IPS-NIHi7 (cell line): ENCODE measurements around the gene ACO2.
"Not testable (repeated sequence)": the region's sequence is repeated elsewhere in the genome, so short reads cannot be mapped to it uniquely, and the experiment has no call there.

ENCODE experiments used
- DNase-seq: peaks from one replicate; pipeline ENCODE4 v3.0.0; 2012; ENCODE audit warnings: mixed read lengths; ENCODE audit errors: extremely low spot score

ACO2 gene

DNA sequence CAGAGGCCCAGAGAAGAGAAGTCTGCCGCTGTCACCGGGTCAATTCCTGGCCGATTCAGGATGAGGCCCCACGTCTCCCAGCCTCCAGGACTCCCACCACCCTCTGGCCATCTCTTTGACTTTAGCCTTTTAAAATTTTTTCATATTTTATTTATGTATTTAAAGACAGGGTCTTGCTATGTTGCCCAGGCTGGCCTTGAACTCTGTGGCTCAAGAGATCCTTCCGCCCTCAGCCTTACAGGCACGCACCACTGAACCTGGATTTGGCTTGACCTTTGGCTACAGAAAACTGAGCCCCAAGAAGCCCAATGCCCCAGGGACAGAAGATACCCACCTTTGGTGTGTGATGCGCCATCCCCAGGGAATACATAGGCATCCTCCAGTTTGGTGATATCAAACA is 71.4 kb downstream of the ACO2 start:
- no peak for DNase-seq

DNA sequence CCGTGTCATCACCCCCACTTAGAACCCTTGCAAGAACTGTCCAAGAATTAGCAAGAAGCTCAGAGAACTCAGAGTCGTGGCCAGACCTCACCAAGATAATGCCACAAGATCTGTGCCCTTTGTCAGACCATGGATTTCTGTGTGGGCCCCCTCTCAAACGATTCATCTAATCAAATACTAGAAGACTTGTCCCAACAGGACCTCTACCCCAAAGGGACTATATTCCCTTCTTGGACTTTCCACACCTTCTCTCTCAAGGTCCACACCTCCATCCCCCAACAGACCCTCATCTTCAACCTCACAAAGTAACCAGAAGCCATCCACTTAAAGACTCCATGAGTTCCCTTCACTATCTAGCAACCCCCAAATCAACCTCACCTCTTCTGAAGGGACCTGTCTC is 72.6 kb downstream of the ACO2 start:
- DNase-seq, result no peak

DNA sequence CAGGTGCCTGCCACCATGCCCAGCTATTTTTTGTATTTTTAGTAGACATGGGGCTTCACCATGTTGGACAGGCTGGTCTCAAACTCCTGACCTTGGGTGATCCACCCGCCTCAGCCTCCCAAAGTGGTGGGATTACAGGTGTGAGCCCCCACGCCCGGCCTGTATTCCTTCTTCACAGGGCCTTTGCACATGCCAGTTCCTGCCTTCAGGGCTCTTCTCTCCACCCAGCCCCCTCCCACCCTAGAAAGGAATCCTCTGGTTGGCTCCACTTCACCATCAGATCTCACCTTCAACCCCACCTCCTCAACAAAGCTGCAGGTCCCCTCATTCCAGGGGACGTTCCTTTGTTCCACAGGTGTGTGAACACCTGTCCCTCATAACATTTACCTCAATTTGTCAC is 73.3 kb downstream of the ACO2 start:
- DNase-seq, result no peak

DNA sequence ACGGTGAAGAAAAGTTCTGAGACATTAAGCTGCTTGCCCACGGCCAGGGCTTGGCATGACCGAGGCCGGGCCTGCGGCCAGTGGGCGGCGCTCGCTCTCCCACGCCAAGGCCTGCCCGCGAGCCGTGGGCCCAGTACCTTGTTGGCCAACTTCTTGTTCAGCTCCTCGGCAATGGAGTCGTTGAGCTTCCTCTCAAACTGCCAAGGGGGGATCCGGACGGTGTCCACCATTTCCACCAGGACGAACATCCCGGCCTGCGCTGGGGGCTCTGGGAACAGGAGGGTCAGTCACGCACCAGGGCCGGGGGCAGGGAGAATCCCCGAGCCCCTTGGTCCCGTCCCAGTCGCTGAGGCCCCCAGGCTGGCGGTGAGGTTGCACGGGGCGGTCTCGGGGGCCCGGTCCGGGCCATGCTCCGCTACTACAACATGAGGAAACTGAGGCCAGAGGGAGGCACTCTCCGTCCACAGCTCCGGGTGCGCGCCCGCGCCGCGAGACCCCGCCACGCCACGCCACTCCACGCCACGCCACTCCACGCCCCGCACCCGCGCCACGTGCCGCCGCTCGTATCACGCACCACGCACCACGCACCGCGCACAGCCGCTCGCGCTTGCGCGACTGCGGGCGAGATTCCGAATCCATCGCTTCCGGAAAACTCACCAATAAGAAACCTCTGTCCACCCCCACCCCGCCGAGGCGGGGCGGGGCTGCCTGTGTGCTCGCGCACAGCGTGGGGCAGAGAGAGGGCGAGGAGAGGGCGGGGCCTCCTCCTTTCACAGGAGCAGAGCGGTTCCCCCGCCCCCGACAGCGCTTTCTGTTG is 75.1 kb downstream of the ACO2 start, which contains the start of gene POLR3H:
POLR3H (minus strand) TSS at position 617 of the 817 bp plus-strand sequence; CDS start at position 248, 369 bp downstream.
- peak; percentile 99 for DNase-seq

DNA sequence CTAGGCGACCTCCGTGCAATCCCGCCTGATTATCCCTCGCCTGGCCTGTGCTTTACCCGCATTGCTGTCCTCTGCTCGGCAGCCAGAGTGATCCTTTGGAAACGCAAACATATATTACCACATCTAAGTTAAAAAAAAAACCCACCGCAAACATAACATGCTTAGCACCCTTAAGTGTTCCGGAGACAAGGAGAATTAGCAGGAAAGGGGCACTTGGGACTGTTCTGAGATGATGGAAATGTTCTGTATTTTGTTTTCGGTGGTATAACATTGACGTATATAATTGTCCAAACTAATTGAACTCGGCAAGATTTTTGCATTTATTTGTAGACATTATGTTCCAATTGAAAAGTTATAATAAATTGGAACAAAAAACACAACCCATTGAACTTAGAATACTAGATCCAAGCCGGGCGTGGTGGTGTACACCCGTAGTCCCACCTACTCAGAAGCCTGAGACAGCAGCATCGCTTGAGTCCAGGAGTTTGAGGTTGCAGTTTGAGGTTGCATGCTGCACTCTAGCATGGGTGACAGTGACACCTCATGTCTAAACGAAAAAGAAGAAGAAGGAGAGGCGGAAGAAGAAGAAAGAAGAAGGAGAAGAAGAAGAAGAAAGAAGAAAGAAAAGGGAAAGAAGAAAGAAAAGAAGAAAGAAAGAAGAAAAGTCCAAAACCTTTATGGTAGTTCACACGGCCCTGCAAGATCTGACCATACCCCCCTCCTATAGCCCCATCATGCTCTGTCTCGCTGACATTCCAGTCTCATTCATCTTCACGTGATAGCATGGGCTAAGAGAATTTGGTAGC is 76.0 kb downstream of the ACO2 start:
- DNase-seq, result no peak

DNA sequence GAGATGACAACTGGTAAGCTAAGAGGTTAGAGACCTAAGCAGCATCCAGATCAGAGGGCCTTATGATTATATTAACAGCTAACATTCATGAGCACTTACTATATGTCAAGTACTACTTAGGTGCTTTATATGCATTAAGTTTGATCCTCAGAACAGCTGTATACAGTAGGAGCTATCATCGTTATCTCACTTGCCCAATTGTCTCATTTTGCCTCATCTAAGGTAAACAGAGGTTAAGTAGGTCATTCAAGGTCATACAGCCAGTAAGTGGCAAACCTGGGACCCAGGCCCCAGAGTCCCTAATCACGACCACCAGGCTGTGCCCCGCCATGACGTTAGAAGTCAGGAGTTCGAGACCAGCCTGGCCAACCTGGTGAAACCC is 79.9 kb downstream of the ACO2 start:
- no peak for DNase-seq

DNA sequence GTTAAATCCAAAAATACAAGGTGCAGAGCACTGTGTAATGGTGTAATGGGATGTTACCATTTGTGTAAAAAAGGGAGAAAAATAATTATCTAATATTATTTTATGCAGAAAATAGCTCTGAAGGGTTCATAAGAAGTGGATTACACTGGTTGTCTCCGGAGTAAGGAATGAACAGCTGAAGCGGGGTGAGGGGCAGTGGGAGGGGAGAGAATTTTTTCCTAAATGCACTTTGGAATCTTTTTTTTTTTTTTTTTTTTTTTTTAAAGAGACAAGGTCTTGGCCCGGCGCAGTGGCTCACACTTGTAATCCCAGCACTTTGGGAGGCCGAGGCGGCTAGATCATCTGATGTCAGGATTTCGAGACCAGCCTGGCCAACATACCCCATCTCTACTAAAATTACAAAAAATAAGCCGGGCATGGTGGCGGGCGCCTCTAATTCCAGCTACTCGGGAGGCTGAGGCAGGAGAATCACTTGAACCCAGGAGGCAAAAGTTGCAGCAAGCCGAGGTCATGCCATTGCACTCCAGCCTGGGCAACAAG is 82.1 kb downstream of the ACO2 start:
- no peak for DNase-seq

DNA sequence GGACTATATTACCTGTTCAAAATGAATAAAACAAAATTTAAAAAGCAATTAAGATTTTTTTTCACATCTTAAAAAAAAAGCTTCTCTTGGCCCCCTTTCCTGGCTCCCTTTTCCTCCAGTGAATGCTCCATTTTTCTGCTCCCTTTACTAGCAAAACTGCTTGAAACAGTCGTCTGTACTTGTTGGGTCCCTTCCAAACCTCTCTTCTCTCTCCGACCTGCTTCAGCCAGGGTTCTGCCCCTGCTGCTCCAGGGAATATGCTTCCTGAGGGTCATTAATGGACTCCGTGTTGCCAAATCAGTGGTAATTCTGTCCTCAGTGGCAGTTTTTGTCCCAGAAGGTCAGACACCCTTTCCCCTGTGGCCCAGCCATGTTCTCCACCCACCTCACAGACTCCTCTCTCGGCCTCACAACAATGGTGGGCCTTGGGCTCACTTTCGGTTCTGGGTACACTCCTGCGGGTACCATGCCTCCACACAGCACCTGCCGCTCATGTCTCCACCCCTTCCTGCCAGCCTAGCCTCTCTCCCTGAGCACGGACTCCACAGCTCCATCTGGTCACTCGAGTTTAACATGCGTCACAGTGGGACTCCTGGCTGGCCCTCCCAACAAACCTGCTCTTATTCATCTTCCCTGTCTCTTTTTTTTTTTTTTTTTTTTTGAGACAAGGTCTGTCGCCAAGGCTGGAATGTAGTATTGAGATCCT is 83.1 kb downstream of the ACO2 start:
- no peak for DNase-seq

DNA sequence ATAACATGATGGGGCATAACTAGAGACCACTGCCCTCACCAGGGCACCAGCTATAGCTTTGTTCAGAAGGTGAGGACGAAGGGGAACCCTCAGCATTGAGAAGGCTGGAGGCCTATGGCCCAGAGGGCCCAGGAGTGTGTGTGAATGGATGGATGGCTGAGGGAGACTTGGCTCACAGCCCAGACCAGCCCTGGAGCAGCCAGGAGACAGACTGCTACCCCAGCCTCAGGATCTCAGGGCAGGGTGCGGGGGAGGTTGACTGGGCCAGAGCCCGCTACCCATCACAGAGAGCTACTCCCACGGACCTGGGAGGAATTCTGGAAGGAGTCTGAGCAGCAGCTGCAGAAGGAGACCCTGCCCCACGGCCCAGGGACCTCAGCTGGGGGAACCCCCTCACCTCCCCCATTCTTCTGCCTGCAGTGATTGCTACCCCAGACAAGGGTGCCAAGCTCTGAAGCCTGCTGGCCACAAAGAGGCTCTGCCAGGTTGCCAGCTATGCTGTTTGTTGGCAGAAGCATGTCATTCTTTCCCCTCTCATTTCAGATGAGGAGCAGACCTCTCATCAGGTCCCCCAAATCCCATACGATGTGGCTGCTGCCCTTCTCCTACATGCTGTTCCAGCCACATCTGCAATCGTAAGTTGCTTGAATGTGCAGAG is 86.5 kb downstream of the ACO2 start:
- DNase-seq, result no peak

DNA sequence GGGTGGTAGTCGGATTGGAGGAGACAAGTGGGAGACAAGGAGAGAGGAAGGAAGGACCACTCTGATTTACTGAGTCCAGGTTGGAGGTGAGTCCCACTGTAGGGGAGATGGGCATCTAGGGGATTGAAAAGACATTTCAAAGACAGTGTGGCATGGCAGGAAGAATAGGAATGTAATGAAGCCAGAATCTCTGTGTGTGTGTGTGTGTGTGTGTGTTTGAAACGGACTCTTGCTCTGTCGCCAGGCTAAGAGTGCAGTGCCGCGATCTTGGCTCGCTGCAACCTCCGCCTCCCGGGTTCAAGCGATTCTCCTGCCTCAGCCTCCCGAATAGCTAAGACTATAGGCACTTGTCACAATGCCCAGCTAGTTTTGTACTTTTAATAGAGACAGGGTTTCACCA is 87.6 kb downstream of the ACO2 start:
- no peak for DNase-seq

DNA sequence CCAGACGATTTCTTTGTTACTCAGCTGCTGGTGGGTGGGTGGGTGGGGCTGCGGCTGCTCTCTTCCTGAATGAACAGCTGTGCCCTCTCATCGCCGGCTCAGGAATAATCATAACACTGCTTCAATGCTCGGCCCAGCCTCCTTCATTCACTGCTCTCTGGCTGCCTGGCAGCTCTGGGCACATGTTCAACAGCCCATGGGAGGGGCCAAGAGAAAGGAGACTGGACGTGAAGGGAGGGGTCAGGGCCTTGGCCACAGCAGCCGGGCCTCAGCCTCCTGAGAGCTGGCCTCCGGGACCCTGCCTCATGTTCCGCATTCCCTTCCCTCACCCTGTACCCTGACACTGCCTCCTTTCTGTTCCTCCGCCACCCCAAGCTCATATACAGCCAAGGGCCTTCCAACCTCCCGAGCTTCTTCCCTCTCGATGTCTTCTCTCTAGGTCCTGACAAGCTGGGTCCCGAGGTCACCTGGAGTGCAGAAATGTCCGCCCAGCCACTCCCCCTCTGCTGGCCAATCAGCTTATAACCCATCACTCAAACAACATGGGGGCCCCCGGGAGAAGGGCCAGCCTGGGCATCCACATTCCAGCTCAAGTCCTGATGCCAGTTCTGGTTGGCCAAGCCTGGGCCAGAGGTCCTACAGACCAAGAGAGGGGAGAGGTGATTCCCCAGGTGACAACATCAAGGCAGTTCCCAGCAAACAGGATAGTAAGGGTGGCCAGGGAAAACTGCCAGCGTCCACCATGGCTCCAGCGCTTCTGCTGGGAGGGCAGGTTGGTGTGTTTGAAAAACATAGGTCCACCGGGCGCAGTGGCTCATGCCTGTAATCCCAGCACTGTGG is 88.7 kb downstream of the ACO2 start:
- DNase-seq, result peak; percentile 51

DNA sequence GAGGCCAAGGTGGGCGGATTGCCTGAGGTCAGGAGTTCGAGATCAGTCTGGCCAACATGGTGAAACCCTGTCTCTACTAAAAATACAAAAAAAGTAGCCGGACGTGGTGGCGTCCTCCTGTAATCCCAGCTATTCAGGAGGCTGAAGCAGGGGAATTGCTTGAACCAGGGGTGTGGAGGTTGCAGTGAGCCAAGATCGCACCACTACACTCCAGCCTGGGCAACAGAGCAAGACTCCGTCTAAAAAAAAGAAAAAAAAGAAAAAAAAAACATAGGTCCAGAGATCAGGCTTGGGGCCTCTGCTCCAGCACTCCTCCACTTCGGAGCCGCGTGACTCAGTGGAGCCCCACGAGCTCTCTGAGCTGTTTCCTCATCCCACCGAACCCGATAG is 89.3 kb downstream of the ACO2 start:
- DNase-seq, result not testable (repeated sequence)

DNA sequence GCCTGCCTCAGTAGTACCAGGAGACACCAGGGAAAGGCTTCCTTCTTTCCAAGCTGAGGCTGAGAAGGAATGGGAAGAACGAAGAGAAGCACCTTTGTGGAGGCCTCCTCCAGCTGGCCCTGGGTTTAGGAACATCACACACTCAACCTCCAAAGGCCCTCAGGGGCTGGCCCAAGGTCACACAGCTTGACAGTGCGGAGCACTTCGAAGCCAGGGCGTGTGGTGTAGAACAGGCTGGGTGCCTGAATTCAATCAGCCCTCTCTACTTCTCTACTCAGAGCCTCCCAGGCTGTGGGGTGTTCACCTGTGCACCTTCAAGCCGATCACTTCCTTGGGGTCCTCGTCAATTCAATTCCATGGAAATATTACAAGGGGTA is 91.2 kb downstream of the ACO2 start:
- no peak for DNase-seq

DNA sequence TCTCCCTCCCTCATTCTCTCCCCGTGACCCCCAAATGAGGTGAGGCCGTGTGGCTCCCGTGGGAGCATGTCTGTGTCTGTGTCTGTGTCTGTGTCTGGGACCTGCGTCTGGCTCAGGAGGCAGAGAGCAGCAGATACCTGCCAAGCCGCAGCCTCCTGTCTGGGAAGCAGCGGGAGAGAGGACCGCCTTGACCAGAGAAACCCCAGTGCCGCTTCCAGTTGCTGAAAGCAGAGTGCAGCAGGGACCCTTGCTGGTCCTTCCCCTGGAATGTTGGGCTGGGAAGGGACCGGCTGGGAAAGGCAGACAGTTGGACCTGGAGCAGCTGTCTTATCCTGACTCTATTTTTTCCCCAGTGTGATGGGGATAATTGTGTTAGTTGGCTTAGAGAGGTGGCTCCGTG is 92.4 kb downstream of the ACO2 start:
- DNase-seq, result peak; percentile 56

DNA sequence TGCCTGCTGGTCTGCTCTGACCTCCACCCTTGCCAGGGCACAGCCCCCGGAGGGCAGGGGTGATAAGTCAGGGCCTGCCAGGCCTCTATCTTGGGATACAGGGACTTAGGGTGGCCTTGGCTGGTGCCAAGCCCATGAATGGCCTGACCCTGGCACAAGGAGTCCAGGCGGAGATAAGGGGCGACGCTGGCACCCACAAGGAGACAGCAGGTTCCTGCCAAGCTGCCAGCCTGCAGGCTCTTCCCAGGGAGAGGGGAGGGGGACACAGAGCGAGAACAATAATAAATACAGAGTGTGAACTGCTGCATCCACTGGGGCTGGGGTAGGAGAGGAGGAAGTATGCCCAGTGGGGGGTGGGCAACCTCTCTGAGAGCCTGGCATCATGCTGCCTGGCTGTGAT is 92.9 kb downstream of the ACO2 start:
- DNase-seq, result no peak

DNA sequence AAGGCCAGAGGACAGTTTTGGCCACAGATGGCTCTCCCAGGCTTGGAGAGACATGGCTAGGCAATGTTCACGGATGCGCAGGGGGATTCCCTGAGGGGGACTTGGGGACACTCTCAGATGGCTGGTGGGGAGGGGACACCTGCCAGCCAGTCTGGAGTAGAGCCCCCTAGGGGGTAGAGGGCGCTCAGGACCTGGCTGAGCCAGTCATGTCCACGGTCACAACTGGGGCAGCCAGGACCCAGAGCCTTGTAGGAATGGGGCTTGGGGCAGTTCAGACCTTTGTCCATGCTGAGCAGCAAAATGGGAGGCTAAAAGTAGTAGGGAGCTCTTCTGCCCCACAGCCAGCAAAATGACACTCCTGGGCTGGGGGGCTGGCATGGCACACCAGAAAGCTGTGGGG is 93.5 kb downstream of the ACO2 start:
- DNase-seq, result no peak

DNA sequence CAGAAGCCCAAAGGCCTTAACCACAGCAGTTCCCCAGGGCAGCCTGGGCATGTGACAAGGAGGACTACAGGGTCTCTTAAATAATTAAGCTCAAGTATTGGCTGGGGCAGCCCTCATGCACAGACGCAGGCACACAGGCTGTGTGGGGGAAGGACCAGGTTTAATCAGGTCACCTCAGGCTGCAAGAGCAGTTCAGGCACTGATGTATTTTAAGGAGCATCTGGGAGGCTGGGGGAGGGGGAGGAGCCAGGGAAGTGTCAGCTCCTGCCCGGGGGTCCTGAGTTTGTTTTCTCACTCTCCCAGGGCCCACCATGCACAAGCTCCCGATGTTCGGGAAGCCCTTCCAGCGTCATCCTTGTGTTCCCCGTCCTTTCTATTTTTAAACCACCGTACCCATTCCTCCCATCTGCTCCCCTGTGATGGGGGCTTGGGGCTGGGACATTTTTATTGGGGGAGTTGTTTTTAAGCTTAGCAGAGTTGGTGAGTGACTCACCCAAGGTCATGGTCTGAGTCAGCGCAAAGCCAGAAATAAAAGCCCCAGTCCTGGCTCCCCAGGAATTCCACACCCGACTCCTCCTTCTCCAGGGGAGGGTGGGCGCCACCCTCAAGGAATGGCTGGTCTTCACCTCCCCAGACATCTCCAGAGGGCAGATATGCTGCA is 94.3 kb downstream of the ACO2 start:
- DNase-seq, result peak; percentile 47

DNA sequence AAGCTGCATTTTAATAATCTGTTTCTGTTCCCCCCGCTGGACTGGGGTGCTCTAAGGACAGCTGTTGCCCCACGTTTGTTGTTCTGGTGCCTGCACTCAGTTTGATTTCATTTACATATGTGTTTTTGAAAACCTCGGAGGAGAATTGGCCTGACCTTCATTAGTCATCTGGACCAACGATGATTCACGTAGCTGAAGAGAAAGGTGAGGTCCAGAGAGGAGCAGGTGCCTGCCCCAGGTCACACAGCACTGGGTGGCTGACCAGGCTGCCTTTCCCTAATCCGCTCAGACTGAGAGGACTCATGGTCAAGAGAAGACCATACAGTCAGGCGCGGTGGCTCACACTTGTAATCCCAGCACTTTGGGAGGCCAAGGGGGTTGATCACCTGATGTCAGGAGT is 95.6 kb downstream of the ACO2 start:
- no peak for DNase-seq

DNA sequence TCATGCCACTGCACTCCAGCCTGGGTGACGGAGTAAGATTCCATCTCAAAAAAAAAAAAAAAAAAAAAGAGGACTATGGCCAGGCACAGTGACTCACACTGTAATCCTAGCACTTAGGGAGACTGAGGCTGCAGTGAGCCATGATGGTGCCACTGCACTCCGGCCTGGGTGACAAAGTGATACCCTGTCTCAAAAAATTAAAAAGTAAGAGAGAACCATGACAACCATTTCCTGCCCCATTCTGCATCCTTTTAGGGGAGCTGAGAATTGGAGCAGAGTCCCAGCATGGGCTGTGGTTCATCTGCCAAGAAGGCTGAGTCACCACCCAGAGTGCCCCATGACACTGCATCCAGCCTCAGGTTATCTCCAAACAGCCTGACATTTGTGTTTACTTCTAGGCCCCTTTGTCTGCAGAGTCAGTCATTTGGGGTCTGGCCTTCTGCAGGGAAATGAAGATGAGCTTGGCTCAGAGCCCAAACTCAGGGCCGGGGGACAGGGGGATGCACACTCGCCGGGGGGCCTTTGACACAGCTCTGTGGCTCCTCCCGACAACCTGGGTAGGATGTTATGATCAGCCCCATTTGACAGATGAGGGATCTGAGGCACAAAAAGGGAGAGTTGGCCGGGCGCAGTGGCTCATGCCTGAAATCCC is 96.6 kb downstream of the ACO2 start:
- DNase-seq, result peak; percentile 53

DNA sequence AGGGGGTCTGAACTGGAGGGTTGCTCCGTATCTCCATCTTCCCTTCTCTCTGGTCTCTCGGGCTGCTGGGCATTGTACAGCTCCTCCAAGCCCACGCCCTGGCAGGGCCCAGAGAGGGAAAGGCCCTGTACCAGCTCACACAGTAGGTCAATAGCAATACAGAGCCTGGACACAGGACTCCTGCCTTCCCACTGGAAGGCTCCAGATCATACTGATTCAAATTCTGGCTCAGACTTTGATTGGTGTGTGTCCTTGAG is 98.5 kb downstream of the ACO2 start:
- DNase-seq, result no peak
